ENCODE results near the gene RASD2.

RASD2 gene

DNA sequence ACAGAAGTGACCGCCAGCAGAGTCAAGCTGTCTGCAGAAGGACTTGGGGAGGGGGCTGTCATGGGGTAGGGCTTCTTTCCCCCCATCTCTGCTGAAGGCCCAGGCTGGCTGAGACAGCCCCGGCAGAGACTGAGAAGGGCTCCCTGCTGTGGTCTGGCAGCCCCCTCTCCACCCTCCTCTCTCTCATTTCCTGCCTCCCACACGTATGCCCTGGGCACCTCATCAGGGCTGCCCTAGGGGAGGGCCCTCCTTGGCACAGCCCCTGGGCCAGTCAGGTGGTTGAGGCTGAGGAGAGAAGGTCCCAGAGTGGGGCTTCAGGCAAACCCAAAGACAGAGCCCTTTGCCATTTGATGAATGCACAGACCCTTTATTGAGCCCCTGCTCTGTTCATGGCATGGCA, 3.6 kb downstream of the RASD2 start:
- Histone ChIP-seq H3K4me1 (peaks cover 0 to 30% (median 23%) of the 10 kb centered on the region in 4 donors), H3K27ac (no peak overlapping the region), H3K27me3 (peaks cover 0 to 3% of the 10 kb centered on the region in 2 donors), H3K9me3 (no peaks in the 10 kb centered on the region), H3K36me3 (no peaks in the 10 kb centered on the region), H3K4me3 (no peak overlapping the region)
- no peak for DNase-seq
- intact Hi-C loops (cut with DNase I; ENCODE audit: low total_unique reads) = no loop called here
- TF ChIP-seq, protein P1, sequence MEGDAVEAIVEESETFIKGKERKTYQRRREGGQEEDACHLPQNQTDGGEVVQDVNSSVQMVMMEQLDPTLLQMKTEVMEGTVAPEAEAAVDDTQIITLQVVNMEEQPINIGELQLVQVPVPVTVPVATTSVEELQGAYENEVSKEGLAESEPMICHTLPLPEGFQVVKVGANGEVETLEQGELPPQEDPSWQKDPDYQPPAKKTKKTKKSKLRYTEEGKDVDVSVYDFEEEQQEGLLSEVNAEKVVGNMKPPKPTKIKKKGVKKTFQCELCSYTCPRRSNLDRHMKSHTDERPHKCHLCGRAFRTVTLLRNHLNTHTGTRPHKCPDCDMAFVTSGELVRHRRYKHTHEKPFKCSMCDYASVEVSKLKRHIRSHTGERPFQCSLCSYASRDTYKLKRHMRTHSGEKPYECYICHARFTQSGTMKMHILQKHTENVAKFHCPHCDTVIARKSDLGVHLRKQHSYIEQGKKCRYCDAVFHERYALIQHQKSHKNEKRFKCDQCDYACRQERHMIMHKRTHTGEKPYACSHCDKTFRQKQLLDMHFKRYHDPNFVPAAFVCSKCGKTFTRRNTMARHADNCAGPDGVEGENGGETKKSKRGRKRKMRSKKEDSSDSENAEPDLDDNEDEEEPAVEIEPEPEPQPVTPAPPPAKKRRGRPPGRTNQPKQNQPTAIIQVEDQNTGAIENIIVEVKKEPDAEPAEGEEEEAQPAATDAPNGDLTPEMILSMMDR (IDR thresholded peaks at IDR 0.05) = no peak

DNA sequence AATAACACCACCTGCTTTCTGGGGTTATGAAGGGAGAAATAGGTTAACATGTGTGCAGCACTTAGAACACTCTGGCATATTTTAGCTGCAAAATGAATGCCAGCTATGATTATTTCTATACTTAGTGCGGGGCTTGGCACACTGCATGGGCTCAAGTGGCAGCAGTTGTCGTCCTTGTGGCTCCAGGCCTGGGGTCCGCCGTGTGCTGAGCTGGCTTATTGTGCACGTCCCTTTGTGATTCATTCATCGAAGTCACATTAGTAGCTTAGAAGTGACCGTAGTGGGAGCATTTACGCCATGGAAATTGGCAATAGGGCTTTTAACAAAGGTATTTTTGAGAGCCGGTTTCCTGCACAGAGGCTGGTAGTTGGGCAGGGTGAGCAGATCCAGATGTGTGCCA, 4.2 kb downstream of the RASD2 start:
- TF ChIP-seq, protein P1 (IDR thresholded peaks at IDR 0.05) = no peak
- H3K27me3 ChIP-seq = peaks cover 0 to 3% of the 10 kb centered on the region in 2 donors
- no peaks in the 10 kb centered on the region for H3K36me3 ChIP-seq
- intact Hi-C loops (cut with DNase I; ENCODE audit: low total_unique reads) = no loop called here
- no peak for DNase-seq
- H3K27ac ChIP-seq = no peak overlapping the region
- H3K9me3 ChIP-seq = no peaks in the 10 kb centered on the region
- no peak overlapping the region for H3K4me3 ChIP-seq
- peaks cover 0 to 28% (median 18%) of the 10 kb centered on the region in 4 donors for H3K4me1 ChIP-seq

DNA sequence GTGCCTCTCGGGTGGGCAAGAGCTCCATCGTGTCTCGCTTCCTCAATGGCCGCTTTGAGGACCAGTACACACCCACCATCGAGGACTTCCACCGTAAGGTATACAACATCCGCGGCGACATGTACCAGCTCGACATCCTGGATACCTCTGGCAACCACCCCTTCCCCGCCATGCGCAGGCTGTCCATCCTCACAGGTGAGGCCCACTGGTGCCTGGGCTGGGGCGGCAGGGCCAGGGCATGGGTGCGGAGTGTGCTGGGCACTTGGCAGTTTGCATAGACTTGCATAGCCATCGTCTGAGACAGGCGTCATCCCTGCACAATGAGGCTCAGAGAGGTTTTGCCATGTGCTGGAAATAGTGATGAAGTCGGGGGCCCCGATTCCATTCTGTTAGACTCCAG, 6.3 kb downstream of the RASD2 start:
- Histone ChIP-seq H3K36me3 (peaks cover 0 to 6% (median 0%) of the 10 kb centered on the region in 3 donors), H3K27ac (no peak overlapping the region), H3K4me3 (no peak overlapping the region), H3K4me1 (peaks cover 0 to 14% (median 4%) of the 10 kb centered on the region in 4 donors), H3K9me3 (no peaks in the 10 kb centered on the region), H3K27me3 (no peaks in the 10 kb centered on the region)
- TF ChIP-seq, protein P1 (IDR thresholded peaks at IDR 0.05) = no peak
- intact Hi-C loops (cut with DNase I; ENCODE audit: low total_unique reads) = no loop called here
- DNase-seq = no peak

DNA sequence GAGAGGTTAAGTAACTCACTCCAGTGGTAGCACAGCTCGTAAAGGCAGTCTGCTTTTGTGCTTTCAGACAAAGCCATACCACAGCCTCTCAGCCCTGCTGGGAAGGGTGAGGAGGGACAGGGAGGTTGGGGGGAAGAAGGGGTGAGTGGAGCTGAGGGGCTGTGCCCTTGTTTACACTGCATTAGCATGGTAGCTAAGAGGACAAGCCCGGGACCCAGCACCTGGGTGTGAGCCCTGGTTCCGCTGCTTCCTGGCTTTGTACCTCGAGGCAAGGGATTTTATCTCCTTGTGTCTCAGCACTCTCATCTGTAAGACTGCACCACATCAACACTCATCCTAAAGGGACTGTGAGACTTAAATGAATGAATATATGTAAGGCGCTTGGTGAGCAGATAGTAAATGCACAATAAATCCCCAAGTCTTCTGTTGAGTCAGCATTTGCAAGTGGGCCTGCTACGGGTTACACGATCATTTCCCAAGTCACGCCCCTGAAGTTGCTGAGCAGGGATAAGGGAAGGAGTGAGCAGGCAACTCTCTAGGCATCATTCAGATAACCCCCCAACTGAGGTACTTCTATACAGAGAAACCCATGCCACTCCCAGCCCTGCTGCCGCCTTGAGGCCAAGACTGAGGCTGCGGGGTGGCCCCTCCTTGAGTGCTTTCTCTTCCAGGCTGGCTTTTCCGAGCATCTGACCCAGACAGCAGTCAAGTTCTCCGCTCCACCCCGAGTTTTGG, 7.5 kb downstream of the RASD2 start:
- DNase-seq = no peak
- TF ChIP-seq, protein P1 (IDR thresholded peaks at IDR 0.05) = no peak
- Histone ChIP-seq H3K4me1 (peaks cover 0 to 8% (median 2%) of the 10 kb centered on the region in 4 donors), H3K4me3 (no peak overlapping the region), H3K36me3 (peaks cover 0 to 6% (median 0%) of the 10 kb centered on the region in 3 donors), H3K27me3 (no peaks in the 10 kb centered on the region), H3K9me3 (no peaks in the 10 kb centered on the region), H3K27ac (no peak overlapping the region)
- intact Hi-C loops (cut with DNase I; ENCODE audit: low total_unique reads) = no loop called here

DNA sequence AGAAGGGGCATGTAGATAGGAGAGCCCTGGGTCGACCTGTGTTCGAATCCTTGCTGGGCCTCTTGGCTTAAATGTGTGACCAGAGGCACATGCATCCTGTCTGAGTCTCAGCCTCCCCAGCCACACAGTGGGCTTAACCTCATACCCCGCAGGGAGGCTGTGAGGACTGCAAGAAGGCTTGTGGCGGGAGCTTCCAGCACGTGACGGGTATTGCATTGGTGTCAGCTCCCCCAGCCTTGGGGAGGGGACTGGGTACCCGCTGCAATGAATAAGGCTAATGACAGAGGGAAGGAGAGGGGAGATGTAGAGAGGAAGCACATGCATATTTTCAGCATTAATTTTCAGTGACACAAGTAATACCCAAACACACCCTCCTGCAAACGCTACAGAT, 8.1 kb downstream of the RASD2 start:
- no peaks in the 10 kb centered on the region for H3K27me3 ChIP-seq
- peaks cover 0 to 8% (median 2%) of the 10 kb centered on the region in 4 donors for H3K4me1 ChIP-seq
- H3K4me3 ChIP-seq = no peak overlapping the region
- DNase-seq = no peak
- H3K36me3 ChIP-seq = peaks cover 0 to 6% (median 0%) of the 10 kb centered on the region in 3 donors
- TF ChIP-seq, protein P1 (IDR thresholded peaks at IDR 0.05) = no peak
- intact Hi-C loops (cut with DNase I; ENCODE audit: low total_unique reads) = no loop called here
- H3K9me3 ChIP-seq = no peaks in the 10 kb centered on the region
- H3K27ac ChIP-seq = no peak overlapping the region
